H9 (cell line): ENCODE data around the gene MUS81. TPM values are rescaled to one million over a fixed set of nuclear protein-coding genes. Genes with fewer than 3 reads are reported as not detected.

Experiments used
- DNase-seq: peaks from one replicate; pipeline ENCODE4 v3.0.0-alpha.2; 2017
- H2AFZ ChIP-seq: one replicate; pipeline ENCODE4 v1.6.1; 2013; ENCODE audit warnings: mild to moderate bottlenecking, low read length, control low read depth, moderate library complexity
- H2AK5ac ChIP-seq: 2 replicates; pipeline ENCODE4 v1.6.1; 2013; ENCODE audit warnings: low read length, control low read depth, mixed read lengths; ENCODE audit not compliant: insufficient read length
- H2BK120ac ChIP-seq: one replicate; pipeline ENCODE4 v1.6.1; 2013; ENCODE audit warnings: low read depth, mild to moderate bottlenecking, low read length, control low read depth, inconsistent platforms; ENCODE audit not compliant: poor library complexity, severe bottlenecking
- H2BK12ac ChIP-seq: 2 replicates; pipeline ENCODE4 v1.6.1; 2013; ENCODE audit warnings: low read length, control low read depth, mixed read lengths, low read depth; ENCODE audit not compliant: insufficient read length
- H2BK15ac ChIP-seq: 2 replicates; pipeline ENCODE4 v1.6.1; 2013; ENCODE audit warnings: low read depth, low read length, control low read depth
- H2BK20ac ChIP-seq: one replicate; pipeline ENCODE4 v1.6.1; 2013; ENCODE audit warnings: low read depth, mild to moderate bottlenecking, low read length, control low read depth, inconsistent platforms; ENCODE audit not compliant: poor library complexity, severe bottlenecking
- H2BK5ac ChIP-seq: 2 replicates; pipeline ENCODE4 v1.6.1; 2013; ENCODE audit warnings: low read length, control low read depth, mixed read lengths; ENCODE audit not compliant: insufficient read length
- H3K14ac ChIP-seq: 2 replicates; pipeline ENCODE4 v1.6.1; 2013; ENCODE audit warnings: low read length, control low read depth; ENCODE audit not compliant: insufficient read depth
- H3K18ac ChIP-seq: 2 replicates; pipeline ENCODE4 v1.6.1; 2013; ENCODE audit warnings: low read depth, mild to moderate bottlenecking, mixed read lengths, low read length, control low read depth; ENCODE audit not compliant: insufficient read length
- H3K23ac ChIP-seq: 2 replicates; pipeline ENCODE4 v1.6.1; 2013; ENCODE audit warnings: low read length, control low read depth, mixed read lengths, low read depth; ENCODE audit not compliant: insufficient read length
- H3K23me2 ChIP-seq: 2 replicates; pipeline ENCODE4 v1.6.1; 2013; ENCODE audit warnings: low read depth, mild to moderate bottlenecking, mixed read lengths, low read length, control low read depth; ENCODE audit not compliant: insufficient read length, poor library complexity, severe bottlenecking
- H3K27ac ChIP-seq: 2 replicates; pipeline ENCODE4 v1.5.1; 2013; ENCODE audit warnings: low read length, control low read depth, mixed read lengths, low read depth; ENCODE audit not compliant: insufficient read length
- H3K27me3 ChIP-seq: 2 replicates; pipeline ENCODE4 v1.6.1; 2013; ENCODE audit warnings: low read length, control low read depth, inconsistent platforms; ENCODE audit not compliant: insufficient read depth
- H3K4ac ChIP-seq: 2 replicates; pipeline ENCODE4 v1.6.1; 2013; ENCODE audit warnings: low read depth, mild to moderate bottlenecking, control low read depth, inconsistent platforms, low read length, moderate library complexity
- H3K4me1 ChIP-seq: 2 replicates; pipeline ENCODE4 v1.6.1; 2013; ENCODE audit warnings: low read length, control low read depth, inconsistent platforms; ENCODE audit not compliant: insufficient read depth
- H3K4me2 ChIP-seq: 2 replicates; pipeline ENCODE4 v1.6.1; 2013; ENCODE audit warnings: low read length, control low read depth, mixed read lengths; ENCODE audit not compliant: insufficient read length, insufficient read depth
- H3K56ac ChIP-seq: 2 replicates; pipeline ENCODE4 v1.6.1; 2013; ENCODE audit warnings: low read depth, mild to moderate bottlenecking, mixed read lengths, low read length, control low read depth; ENCODE audit not compliant: insufficient read length
- H3K79me1 ChIP-seq: 2 replicates; pipeline ENCODE4 v1.6.1; 2013; ENCODE audit warnings: low read depth, mild to moderate bottlenecking, moderate library complexity, low read length, control low read depth, inconsistent platforms; ENCODE audit not compliant: insufficient read depth, poor library complexity, severe bottlenecking
- H3K79me2 ChIP-seq: 2 replicates; pipeline ENCODE4 v1.6.1; 2013; ENCODE audit warnings: low read length, control low read depth, inconsistent platforms; ENCODE audit not compliant: insufficient read depth
- H3K9ac ChIP-seq: 2 replicates; pipeline ENCODE4 v1.6.1; 2013; ENCODE audit warnings: low read length, control low read depth, mixed read lengths; ENCODE audit not compliant: insufficient read length; ENCODE audit errors: extremely low read depth
- H3K9me3 ChIP-seq: one replicate; pipeline ENCODE4 v1.6.1; 2013; ENCODE audit warnings: low read depth, low read length, inconsistent platforms; ENCODE audit not compliant: control insufficient read depth
- H3T11ph ChIP-seq: one replicate; pipeline ENCODE4 v1.6.1; 2013; ENCODE audit warnings: mild to moderate bottlenecking, low read length, control low read depth, inconsistent platforms
- H4K20me1 ChIP-seq: one replicate; pipeline ENCODE4 v1.6.1; 2013; ENCODE audit not compliant: control insufficient read depth, insufficient read length, insufficient read depth
- H4K5ac ChIP-seq: 2 replicates; pipeline ENCODE4 v1.6.1; 2013; ENCODE audit warnings: low read depth, mild to moderate bottlenecking, mixed read lengths, low read length, control low read depth; ENCODE audit not compliant: insufficient read length
- H4K8ac ChIP-seq: replicated peaks from 2 replicates; pipeline ENCODE4 v1.6.1; 2013; ENCODE audit warnings: low read length, control low read depth, mixed read lengths, low read depth; ENCODE audit not compliant: insufficient read length
- H4K91ac ChIP-seq: 2 replicates; pipeline ENCODE4 v1.6.1; 2013; ENCODE audit warnings: low read depth, mild to moderate bottlenecking, moderate library complexity, mixed read lengths, low read length, control low read depth; ENCODE audit not compliant: insufficient read length
- H3K27ac Mint-ChIP-seq, 3 experiments: 2 replicates in 2 of 3; 3 replicates in 1 of 3; pipeline ENCODE4 v1.8.0; 2020 to 2021; ENCODE audit warnings: mixed read lengths in 3 of 3, mild to moderate bottlenecking in 1 of 3, moderate library complexity in 1 of 3
- H3K27me3 Mint-ChIP-seq: 2 replicates; pipeline ENCODE4 v1.8.0; 2021; ENCODE audit warnings: low read depth, mild to moderate bottlenecking, moderate library complexity, mixed read lengths
- H3K36me3 Mint-ChIP-seq, 3 experiments: 2 replicates in 2 of 3; 3 replicates in 1 of 3; pipeline ENCODE4 v1.8.0; 2020 to 2021; ENCODE audit warnings: low read depth in 3 of 3, mixed read lengths in 3 of 3; ENCODE audit not compliant: insufficient read depth in 1 of 3
- H3K4me1 Mint-ChIP-seq, 2 experiments: 2 replicates each; pipeline ENCODE4 v1.8.0; 2020; ENCODE audit warnings: mixed read lengths in 2 of 2
- H3K4me3 Mint-ChIP-seq, 2 experiments: 2 replicates in 1 of 2; 3 replicates in 1 of 2; pipeline ENCODE4 v1.8.0; 2020 to 2021; ENCODE audit warnings: mild to moderate bottlenecking in 2 of 2, mixed read lengths in 2 of 2, moderate library complexity in 1 of 2
- H3K9me3 Mint-ChIP-seq, 2 experiments: 2 replicates in 1 of 2; 3 replicates in 1 of 2; pipeline ENCODE4 v1.8.0; 2020; ENCODE audit warnings: mild to moderate bottlenecking in 2 of 2, mixed read lengths in 2 of 2, moderate library complexity in 1 of 2
- WGBS: extraction: QIAGEN DNeasy Blood & Tissue Kit; methylation state at CpG from one replicate; pipeline ENCODE4 v1.1.7; 2013; ENCODE audit warnings: missing lambda C conversion rate, low lambda C conversion rate, mixed read lengths; ENCODE audit not compliant: insufficient read length; ENCODE audit errors: extremely low coverage; 5-methylcytosine and 5-hydroxymethylcytosine counted together
- total RNA-seq: library from RNA; stranded (reverse); gene quantifications from 2 replicates; pipeline ENCODE4 v1.2.1, GENCODE V29; 2021
- TF ChIP-seq, protein P1 (sequence below): fragments of 200-600 bp; sonication (generic); conservative IDR thresholded peaks from 3 replicates; pipeline ENCODE4 v1.8.0; 2021; ENCODE audit warnings: antibody characterized with exemption, mild to moderate bottlenecking

Gene MUS81
- total RNA-seq, 1 experiment from 2014 or later, result 49.2 TPM

DNA sequence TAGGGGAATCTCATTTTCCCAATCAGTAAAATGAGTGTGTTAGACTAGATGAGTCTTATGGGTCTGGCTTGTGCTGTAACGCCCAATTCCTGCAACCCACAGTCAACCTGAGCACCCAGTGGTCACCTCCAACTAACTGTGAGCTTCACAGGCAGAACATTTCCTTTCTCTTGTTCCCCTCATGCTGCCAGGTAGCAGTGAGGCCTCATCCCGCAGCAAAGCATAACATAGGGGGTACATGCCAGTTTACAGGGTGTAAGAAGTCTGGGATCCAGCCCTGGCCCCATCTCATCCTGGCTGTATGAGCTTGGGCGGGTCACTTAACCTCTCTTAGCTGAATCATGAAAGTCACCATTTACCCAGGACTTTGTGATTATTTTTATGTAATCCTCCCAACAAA is 8.7 kb downstream of the MUS81 start:
- no peak overlapping the region for H2BK20ac ChIP-seq
- H4K20me1 ChIP-seq, result no peaks in the 10 kb centered on the region
- H3K4me3 Mint-ChIP-seq, result no peak overlapping the region
- H3K9me3 ChIP-seq, result no peaks in the 10 kb centered on the region
- H3K4me1 Mint-ChIP-seq, result peaks cover 15 to 20% of the 10 kb centered on the region in 2 experiments
- H3K27ac Mint-ChIP-seq, result no peak overlapping the region
- no peak overlapping the region for H2AK5ac ChIP-seq
- no peak overlapping the region for H3K27ac ChIP-seq
- H4K8ac ChIP-seq, result no peak overlapping the region
- H3K18ac ChIP-seq, result no peak overlapping the region
- H3K79me1 ChIP-seq, result no peaks in the 10 kb centered on the region
- H2BK12ac ChIP-seq, result no peak overlapping the region
- no peak overlapping the region for H3K56ac ChIP-seq
- H3K4me1 ChIP-seq, result no peaks in the 10 kb centered on the region
- H2BK5ac ChIP-seq, result no peak overlapping the region
- no peak overlapping the region for H2BK15ac ChIP-seq
- H2BK120ac ChIP-seq, result no peak overlapping the region
- H3T11ph ChIP-seq, result no peak overlapping the region
- H3K79me2 ChIP-seq, result no peaks in the 10 kb centered on the region
- no peak overlapping the region for H4K91ac ChIP-seq
- no peak overlapping the region for H3K4ac ChIP-seq
- peaks cover 8 to 20% (median 20%) of the 10 kb centered on the region in 3 experiments; a peak in 6 of 7 replicates for H3K36me3 Mint-ChIP-seq
- no CpG with 5 or more reads among the region's 3 CpGs for WGBS
- H3K27me3 ChIP-seq, result peaks cover 3% of the 10 kb centered on the region; the same call in 1 of the 2 replicates
- H3K14ac ChIP-seq, result no peak overlapping the region
- peaks cover 7% of the 10 kb centered on the region for H3K27me3 Mint-ChIP-seq
- H3K23ac ChIP-seq, result no peak overlapping the region
- TF ChIP-seq, protein P1, sequence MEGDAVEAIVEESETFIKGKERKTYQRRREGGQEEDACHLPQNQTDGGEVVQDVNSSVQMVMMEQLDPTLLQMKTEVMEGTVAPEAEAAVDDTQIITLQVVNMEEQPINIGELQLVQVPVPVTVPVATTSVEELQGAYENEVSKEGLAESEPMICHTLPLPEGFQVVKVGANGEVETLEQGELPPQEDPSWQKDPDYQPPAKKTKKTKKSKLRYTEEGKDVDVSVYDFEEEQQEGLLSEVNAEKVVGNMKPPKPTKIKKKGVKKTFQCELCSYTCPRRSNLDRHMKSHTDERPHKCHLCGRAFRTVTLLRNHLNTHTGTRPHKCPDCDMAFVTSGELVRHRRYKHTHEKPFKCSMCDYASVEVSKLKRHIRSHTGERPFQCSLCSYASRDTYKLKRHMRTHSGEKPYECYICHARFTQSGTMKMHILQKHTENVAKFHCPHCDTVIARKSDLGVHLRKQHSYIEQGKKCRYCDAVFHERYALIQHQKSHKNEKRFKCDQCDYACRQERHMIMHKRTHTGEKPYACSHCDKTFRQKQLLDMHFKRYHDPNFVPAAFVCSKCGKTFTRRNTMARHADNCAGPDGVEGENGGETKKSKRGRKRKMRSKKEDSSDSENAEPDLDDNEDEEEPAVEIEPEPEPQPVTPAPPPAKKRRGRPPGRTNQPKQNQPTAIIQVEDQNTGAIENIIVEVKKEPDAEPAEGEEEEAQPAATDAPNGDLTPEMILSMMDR, result no peak
- DNase-seq, result no peak
- peaks cover 8% of the 10 kb centered on the region for H3K23me2 ChIP-seq
- no peak overlapping the region for H3K9ac ChIP-seq
- no peak overlapping the region for H2AFZ ChIP-seq
- no peak overlapping the region for H3K4me2 ChIP-seq
- H4K5ac ChIP-seq, result no peak overlapping the region
- H3K9me3 Mint-ChIP-seq, result no peaks in the 10 kb centered on the region; a peak in 1 of 5 replicates
